NCI-H460 (cell line): ENCODE results near the gene SEMA4D. TPM values are rescaled to one million over a fixed set of nuclear protein-coding genes. Genes with fewer than 3 reads are reported as not detected.
A peak's percentile ranks its signal among the peaks of the same experiment; 100 is the strongest.

ENCODE experiments used
- DNase-seq: peaks from one replicate; pipeline ENCODE4 v3.0.0-alpha.2; 2016; ENCODE audit warnings: low read depth; ENCODE audit errors: extremely low read depth
- total RNA-seq: library from RNA; depleted of rRNA; stranded (reverse); fragments of >200 nt; shearing (Covaris generic); gene quantifications from 2 replicates; pipeline ENCODE4 v1.2.3, GENCODE V29; 2014

SEMA4D gene
- total RNA-seq, 1 experiment from 2014 or later = 2.3 TPM

DNA sequence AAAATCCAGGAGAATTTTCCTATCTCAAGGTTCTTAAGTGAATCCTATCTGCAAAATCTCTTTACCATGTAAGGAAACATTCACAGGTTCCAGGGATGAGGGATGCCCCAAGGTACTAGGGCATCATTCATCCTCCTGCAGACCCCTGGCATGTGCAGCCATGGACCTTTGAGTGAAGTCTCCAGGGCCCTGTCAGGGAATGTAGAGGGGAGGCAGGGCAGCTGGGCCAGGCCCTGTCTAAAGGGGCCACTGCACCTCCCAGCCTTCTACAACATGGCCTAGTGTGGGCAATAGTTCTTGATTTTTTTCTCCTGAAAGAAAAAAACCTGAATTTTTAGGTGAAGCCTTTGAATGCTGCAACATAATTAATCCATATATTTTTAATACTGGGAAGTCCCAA is 63.3 kb downstream of the SEMA4D start:
- no peak for DNase-seq

DNA sequence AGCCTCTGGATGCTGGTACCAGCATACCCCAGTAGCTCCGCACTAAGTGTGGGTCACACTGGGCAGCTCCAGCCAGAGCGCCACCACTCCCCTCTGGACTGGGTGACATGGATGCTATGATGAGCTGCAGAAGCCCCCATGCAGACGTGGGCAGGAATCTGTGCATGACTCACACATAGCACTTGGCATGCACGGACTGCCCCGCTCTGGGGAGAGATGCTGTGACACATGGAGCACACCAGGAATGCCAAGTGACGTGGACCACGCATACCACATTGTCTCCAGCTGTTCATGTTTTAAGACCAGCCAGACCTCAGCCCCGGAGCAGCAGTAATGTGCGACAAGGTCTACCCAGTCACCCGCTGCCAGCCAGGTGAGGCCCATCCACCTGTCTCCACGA is 64.1 kb downstream of the SEMA4D start:
- no peak for DNase-seq

DNA sequence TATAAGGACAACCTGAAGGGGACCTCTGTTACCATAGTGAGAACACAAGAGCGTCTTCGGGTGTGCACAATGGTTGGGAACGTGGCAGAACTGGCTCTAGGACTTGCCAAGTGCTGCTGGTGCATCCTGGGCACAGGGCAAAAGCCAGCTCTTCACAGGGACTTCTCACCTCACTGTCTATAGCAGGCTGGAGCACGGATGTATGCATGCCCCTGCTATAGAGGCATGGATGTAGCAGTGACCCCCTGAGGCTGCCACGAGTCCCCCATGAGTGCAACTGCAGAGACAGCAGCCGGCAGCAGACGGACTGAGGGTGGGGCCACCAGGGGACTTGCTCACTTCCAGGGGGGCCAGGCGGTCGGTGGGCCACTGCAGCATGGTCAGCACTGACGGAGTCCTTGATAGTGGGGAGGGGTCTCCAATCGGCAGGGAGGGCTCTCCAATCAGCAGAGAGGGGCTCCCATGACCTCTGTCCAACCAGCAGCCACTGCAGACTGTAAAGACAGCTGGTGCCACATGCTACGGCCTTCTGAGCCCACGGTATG is 64.9 kb downstream of the SEMA4D start:
- no peak for DNase-seq

DNA sequence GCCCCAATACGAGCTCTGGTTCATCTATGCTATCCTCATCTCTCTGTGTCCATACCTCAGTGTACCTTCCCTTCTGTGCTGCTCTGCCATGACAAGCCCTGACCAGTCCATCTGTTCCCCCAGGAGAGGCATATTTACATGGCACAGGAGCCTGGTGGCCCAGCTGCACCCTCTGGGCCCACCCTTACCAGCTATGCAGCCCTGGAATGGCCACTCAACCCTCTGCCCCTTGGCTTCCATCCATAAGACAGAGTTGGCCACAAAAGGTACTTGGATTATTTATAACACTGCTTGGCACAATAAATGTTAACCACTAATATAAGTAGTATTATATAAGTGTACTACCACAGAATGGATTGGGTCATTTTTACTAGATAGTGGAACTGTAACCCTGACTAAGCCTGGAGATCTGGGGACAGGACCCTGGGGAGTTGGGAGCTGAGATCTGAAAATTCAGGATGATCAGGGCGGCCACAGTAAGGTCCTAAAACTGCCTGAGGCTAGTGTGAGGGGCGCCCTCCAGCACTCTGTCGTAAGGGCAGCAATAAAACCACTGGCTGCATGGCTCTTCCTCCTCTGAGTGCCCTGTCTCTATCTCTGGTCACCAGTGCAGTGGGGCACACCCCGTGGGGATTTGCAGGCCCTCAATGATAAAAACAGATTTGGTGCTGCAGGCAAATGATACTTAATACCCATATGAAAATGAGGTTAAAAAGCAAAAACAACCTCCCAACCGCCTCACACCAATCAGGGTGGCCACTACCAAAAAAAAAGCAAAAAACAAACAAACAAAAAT is 65.8 kb downstream of the SEMA4D start:
- no peak for DNase-seq

DNA sequence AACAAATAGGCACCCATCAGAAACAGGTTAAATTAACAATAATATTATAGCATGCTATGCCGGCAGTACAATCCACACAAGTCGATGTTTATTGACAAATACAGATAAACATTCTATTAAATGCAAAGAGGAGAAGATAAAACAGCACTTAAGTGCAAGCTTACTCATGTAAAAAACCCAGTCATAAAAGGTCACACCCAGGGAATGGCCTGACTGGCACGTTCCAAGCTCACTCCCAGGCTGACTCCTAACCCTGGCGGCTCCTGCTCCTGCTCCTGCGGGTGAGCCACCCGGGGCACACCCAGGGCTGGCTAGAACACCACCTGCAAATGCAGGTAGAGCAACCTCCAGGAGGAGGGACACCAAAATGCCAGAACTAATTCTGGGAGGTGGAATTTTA is 66.9 kb downstream of the SEMA4D start:
- DNase-seq = peak; percentile 6

DNA sequence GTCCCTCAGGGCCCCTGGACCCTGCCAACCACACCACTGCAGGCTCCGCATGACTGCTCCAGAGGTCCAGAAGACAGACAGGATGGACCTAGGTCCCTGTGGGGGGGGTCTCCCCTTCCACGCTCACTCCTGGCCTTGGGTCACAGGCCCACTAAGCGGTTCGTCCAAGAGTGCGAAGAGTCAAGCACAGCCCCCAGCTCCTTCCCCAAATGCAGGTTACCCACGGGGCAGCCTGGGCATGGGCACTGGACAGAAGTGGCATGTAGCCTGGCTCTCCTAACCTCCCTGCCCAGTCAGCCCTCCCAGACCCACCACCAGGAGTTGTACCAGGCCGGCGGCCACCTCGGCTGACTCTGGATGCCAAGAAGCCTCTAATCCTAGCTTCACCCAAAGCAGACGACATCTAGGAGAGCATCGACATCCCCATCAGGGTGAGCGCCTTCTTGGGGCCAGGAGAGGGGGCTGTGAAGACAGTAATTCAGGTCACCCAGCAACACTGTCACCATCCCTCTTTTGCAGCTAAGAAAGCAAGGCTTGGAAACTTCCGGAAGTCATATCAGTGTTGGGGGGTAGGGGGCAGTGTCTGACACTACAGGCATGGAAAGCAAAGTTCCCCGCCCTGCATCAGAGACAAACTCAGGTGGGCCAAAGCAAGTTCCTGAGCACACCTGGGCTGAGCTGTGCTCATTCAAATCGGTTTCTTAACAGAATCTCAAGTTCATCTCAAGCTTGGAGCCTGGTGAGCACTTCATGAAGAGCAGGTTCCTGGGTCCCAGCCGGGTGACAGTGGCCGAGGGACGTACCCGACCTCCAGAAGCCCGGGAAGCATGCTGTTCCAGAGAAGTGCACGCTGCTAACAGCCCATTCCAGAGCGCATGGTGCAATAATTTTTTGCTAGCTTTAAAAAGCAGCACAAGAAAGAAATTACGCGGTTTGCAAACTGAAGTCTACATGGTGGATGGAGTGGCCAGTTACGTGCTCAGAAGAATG is 68.7 kb downstream of the SEMA4D start:
- no peak for DNase-seq

DNA sequence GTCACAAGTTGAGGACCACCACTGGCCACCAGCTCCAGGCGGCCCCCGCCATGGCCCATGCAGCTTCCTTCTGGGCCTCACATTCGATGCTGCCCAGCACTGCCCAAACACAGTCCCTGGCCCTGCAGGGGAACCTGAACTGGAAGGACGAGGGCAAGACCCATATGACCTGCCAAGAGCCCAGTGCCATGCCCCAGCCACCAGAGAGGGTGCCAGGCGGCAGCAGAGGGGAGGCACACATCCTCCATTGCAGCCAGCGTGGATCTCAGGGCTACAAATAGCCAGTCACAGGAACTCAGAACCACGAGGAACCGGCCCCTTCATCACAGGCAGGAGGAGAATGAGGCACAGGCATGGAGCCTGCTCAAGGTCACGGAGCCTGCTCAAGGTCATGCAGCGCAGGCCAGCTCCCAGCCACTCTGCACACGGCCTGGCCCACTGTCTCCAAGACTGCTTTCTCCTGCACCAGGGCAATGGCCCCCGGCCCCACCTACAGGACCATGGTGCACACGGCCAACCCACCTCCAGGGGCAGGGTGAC is 69.6 kb downstream of the SEMA4D start:
- no peak for DNase-seq

DNA sequence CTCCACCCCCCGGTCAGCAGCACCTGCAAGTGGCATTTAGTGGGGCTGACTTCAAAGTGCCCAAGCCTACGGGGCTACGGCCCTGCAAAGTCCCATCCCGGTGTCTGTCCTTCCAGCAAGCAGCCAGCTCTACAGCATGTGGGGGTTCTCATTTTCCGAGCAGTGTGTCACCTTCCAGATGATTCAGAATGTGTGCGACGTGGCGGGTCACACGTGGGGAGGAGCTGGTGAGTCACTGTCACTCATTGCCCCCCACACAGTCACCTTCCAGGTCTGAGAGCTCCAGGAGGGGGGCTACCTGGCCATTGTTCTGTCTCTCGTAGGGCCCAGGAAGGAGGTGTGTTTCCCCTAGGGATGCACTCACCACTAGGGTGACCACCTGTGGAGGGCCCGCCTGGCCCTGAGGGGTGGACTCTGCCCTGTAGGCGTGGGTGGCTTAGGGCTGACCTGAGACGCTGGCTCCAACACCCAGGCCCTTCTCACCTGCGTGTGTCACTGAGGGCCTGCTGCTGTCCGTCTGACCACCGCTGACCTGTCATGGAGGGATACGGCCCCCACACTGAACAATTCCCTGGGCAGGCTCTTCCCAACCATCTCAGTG is 70.2 kb downstream of the SEMA4D start:
- no peak for DNase-seq

DNA sequence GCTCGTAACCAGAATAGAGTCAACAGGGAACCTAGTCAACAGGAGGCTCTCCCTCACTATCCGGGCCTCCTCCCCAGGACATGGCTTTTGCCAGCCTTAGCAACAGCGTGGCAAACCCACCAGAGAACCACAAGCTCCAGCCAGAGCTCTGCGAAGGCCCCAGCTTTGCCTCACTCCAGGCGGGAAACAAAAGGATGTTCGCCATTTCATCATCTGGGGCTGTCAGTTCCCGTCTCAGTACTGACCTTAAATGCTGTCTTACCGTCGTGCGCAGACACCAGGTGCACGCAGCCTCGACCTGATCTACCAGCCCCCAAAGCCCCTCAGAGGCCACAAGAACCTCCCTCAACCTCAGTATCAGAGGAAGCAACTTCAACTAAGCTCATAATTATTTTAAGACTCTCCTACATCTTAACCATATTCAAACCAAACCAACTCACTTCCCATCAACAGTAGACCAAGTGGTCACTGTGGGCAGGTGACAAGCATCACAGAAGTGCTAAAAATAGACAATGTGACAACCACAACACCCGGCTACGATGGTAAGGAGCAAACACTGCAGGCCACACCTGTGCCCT is 71.4 kb downstream of the SEMA4D start:
- DNase-seq = no peak

DNA sequence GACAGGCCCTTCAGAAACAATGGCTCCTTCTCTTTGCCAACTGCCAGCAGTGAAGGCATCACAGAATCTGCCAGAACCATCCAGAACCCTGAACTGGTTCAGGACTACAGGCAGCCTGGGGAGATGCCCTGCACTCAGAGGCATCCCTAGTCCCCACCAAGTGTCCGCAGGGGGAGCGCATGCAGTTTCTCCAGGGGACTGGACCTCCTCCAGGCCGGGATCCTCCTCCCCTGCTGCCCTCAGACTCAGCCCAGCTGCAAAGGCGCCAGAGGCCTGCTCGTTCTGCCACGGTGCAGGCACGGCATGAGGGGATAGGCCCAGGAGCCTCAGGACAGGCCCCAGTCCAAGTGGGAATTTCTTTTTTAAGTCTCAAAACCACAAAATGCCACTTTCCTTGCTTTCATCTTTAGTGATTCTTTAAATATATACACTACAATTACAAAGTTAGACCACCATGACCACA is 72.0 kb downstream of the SEMA4D start:
- no peak for DNase-seq

DNA sequence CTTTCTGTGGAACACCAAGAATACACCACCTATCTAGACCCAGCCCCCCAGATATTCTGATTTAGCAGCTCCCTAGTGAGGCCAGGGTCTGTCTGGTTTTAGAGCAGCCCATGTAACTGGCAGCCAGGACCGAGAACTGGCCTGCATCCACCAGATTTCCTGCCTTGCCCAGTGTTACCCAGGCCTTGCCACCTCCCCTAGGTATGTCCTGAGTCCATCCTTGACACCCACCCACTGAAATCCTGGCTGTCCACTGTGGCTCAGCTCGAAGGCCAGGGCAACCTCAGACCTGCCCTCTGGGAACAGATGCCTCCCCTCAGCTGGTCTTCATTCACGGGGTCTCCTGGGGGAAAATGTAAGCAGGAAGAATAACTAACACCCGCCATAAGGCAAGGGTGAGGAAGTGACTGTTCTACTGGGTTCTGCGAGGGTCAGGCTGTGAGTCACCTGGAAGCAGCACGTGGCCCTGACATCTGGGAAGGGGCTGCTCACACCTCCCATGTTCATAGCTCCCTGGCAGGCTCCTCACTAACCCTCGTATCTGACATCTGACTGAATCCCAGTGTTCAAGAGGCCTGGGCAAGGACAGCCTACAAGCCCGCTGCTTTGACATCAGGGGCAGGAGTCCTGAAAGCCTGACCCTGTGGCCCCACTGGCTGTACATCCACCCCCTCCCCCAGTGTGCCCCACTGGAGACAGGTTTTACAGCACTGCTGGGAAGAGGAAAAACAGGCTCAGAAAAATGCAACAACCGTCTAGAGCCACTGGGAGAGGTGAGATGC is 72.7 kb downstream of the SEMA4D start:
- no peak for DNase-seq

DNA sequence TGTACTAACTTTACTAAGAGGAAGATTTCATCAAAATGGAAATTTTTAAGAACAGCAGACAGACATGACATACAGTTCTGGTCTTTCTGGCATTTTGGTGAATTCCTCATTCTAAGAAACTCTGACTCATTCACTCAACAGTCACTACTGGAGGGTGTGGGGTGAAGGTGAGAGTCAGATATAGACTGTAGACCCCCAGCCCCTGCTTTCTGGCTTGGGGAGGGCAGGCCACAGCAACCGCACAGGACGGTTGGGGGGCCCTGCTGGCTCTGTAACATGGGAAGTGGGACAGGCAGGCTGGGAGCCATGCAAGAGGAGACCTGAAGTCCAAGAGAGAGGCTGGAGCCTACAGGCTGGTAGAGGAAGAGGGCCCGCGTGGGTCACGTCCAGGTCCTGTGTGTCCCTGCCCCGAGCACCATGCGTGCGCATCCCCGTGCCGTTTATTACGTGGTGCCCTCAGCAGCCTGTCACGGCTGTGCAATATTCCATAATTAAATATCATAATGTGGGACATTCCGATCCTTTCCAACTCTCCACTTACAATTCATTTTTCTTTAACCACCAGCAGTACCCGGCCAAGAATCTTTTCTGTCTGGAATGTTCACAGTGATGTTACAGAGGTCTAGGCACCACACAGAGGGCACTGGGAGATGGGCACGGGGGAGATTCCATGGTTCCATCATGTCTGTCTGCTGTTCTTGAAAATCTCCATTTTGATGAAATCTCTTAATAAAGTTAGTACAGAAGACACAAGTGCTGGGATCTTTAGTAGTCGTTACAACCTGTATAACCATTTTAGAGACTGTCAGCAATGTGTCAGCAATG is 75.5 kb downstream of the SEMA4D start:
- no peak for DNase-seq

DNA sequence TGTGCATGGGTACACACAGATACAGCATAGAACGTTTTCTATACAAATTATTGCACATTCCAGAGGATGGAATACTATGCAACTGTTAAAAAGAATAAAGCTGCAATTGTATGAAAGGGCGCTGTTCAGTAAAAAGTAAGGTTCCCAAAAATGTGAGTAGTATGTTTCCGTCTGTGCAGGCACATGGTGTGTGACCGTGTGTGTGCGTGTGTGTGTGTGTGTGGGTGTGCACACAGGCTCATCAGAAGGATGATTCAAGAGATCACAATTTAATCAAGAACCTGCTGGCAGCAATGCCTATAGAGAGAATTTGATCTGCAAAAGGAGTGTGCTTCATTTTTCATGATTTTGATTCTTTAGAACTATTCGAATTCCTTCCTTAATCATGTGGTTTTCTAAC is 76.3 kb downstream of the SEMA4D start:
- DNase-seq = no peak

DNA sequence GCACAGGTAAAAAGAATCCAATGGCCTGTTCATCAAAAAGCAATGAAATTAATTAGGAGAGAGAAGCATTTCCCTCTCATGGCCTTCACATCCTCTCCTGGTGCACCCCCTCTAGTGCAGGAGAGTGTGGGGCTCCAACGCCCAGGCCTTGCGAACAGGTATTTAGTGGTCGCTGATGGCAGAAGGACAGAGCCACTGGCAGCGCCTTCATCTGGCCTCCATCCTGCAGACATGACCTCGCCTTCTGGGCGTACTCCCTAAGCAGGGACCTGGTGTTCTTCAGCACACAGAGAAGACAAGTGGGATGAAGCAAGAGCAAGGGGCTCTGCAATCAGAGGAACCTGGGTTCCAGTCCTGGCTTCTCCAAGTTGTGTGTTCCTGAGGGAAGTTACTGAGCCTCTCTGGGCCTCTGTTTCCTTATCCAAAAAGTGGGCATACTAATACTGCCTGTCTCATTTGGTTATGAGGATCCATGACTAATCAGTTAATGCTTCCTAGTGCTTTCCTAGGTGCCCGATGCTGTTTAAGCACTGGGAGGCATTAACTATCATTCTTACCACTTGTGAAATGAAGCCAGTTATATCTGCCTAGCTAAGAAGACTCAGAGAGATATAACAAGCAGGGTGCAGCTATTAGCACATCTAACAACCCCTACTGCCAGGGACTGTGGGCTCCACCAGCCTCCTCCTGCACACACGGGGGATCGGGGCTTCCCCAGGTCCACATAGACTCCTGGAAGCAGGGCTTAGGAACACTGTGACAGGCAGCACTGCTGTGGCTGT is 77.3 kb downstream of the SEMA4D start:
- no peak for DNase-seq

DNA sequence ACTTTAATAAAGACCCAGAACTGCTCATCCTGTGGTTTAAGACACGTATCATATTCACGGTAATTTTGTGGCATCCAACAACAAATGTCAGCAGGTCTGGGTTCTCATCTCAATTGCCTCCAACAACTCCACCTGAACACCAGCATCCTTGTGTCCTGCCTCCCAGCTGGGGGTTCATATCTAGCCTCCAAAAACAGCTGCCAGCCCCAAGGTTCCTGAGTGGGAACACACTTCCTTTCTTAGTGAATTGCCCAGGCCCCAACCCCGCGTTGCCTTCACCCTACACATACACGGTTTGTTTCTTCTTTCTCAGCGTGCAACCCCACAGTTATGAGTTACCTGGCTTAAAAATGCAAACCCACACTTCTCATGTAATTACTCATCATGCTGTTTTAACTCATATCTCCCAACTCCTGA is 77.9 kb downstream of the SEMA4D start:
- DNase-seq = no peak

DNA sequence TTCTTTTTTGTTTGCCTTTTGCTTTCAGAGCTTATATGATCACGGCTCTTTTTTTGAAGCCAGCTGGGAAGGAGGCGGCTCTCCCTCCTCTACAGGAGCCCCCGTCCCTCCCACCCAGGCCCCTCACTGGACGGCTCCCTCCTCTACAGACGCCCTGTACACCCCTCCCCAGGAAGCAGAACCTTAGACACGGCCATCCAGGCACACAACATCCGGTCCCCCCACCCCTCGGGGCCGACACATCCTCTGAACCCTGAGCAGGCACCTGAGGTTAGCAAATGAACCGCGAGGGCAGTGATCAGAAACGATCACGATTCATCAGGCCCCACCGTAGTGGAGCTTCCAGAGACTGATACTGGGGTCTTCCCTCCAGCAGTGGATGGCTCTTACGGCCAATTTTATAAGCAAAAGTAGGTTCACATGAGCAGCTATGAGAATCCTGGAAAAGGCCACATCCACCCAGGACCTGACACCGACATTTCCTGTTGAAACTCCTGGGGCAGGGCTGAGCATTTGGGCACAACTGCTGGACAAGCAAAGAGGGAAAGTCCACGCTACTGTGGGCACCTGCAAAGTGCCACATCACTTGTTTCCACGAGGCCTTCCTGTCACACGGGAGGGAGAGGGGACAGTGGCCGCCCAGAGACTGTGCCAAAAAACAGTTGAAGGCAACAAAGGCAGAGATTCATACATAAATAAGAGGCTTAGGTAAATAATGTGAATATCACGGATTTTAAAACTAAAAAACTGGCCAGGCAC is 78.9 kb downstream of the SEMA4D start:
- no peak for DNase-seq

DNA sequence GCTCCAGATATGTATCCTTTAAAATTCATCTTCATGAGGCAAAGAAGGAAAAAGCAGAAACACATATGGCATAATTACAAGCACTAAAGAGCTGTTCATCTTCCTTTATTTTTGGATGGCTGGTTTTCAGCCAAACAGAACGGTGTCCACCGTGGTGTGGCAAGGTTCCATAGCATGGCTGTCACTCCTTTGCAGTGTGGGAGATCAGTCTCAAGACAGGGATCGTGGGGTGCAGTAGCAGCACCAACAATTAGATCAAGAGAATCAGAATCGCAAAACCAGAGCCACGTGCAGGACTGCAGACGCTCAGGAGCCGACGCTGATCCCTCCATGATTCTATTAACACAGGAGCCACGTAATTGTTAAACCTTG is 79.5 kb downstream of the SEMA4D start:
- no peak for DNase-seq
